ENCODE data around the gene EYA4. TPM values are rescaled to one million over a fixed set of nuclear protein-coding genes. Genes with fewer than 3 reads are reported as not detected.
A peak's percentile ranks its signal among the peaks of the same experiment; 100 is the strongest.

The EYA4 gene
- total RNA-seq, 2 donors from 2014 or later = 0.11 to 0.26 TPM

DNA sequence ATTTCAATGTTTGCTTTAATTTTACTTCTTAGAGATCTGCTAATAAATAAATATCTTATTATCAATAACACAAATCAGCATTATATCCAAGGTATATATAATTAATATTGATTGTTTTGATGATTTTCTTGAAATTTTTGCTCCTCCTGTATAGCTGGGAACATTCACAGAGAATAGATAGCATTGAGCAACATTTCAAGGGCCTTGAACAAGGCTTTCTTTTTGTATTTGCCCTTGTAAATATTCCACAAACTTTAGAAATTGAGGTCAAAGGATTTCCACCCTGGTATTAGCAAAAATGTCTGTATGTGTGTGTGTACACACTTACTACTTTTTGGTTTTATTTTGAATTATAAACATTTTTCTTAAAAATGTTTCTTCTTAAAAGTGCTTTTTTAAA lies 205.6 kb downstream of the EYA4 start:
- Histone ChIP-seq H3K27me3 (ENCODE audit: control insufficient read depth, insufficient read depth, low read length, poor library complexity, severe bottlenecking) (no peaks in the 10 kb centered on the region), H3K4me3 (ENCODE audit: low read length) (no peak overlapping the region), H3K9me3 (ENCODE audit: control insufficient read depth, low read length) (no peaks in the 10 kb centered on the region), H3K9ac (ENCODE audit: extremely low read depth, low read length, poor library complexity, severe bottlenecking) (no peak overlapping the region), H3K27ac (ENCODE audit: low read depth, low read length) (no peak overlapping the region), H3K36me3 (ENCODE audit: control insufficient read depth, insufficient read depth, low read length) (no peaks in the 10 kb centered on the region), H3K4me1 (ENCODE audit: control insufficient read depth, insufficient read depth, low read length) (no peaks in the 10 kb centered on the region)
- Mint-ChIP-seq H3K9me3 (no peaks in the 10 kb centered on the region), H3K4me1 (no peaks in the 10 kb centered on the region), H3K27me3 (ENCODE audit: insufficient read depth) (no peaks in the 10 kb centered on the region), H3K36me3 (ENCODE audit: low read depth) (no peaks in the 10 kb centered on the region), H3K27ac (no peak overlapping the region), H3K4me3 (no peak overlapping the region)
- no peak for DNase-seq
- TF ChIP-seq CTCF (conservative IDR thresholded peaks at IDR 0.05) = no peak

DNA sequence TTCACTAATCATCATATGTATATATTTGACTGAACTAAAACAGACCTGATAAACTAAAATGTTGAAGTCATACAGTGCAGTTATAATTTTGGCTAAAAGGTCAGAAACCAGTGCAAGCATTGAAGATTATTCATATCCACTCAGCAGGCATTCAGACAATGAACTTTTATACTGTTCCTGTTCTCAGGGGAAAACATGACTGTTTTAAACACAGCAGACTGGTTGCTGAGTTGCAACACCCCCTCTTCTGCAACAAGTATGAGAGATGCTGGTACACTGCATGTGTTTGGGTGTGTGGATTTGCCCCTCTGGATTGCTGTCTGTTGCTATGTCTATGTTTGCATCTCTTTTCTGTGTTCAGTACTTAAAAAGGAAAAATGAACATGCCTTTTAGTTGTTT lies 206.8 kb downstream of the EYA4 start:
- TF ChIP-seq CTCF (conservative IDR thresholded peaks at IDR 0.05) = no peak

DNA sequence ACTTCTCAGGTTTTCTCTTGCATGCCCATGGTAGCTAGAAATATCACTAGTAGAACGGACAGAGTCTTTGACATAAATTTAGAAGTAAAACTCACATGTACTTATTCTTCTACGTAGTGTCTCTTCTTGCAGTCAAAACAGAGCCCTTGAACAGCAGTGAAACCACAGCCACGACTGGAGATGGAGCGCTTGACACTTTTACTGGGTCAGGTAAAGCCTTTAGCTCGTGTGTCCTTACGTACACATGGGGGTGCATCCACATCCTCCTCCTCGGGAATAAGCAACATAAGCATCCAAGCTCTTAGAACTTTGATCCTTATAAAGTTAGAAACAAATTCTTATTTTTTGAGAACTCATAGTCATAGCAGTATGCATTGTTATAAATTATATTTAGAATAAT lies 215.3 kb downstream of the EYA4 start:
- 60 to 67% methylated on average over 4 to 7 of the region's 7 CpGs for WGBS, 2 experiments (ENCODE audit: insufficient coverage in 1 of 2, insufficient read length in 1 of 2)
- peak; percentile 54 for DNase-seq
- Mint-ChIP-seq H3K4me1 (peaks cover 20% of the 10 kb centered on the region), H3K27ac (no peak overlapping the region), H3K36me3 (ENCODE audit: low read depth) (no peaks in the 10 kb centered on the region), H3K27me3 (ENCODE audit: insufficient read depth) (no peaks in the 10 kb centered on the region), H3K4me3 (no peak overlapping the region), H3K9me3 (no peaks in the 10 kb centered on the region)
- no peak for TF ChIP-seq CTCF (conservative IDR thresholded peaks at IDR 0.05)
- no peaks in the 10 kb centered on the region for H3K36me3 ChIP-seq (ENCODE audit: control insufficient read depth, insufficient read depth, low read length)
- H3K27ac ChIP-seq (ENCODE audit: low read depth, low read length) = no peak overlapping the region
- H3K9me3 ChIP-seq (ENCODE audit: control insufficient read depth, low read length) = no peaks in the 10 kb centered on the region
- peaks cover 15% of the 10 kb centered on the region for H3K4me1 ChIP-seq (ENCODE audit: control insufficient read depth, insufficient read depth, low read length)
- H3K27me3 ChIP-seq (ENCODE audit: control insufficient read depth, insufficient read depth, low read length, poor library complexity, severe bottlenecking) = no peaks in the 10 kb centered on the region
- H3K4me3 ChIP-seq (ENCODE audit: low read length) = no peak overlapping the region
- H3K9ac ChIP-seq (ENCODE audit: extremely low read depth, low read length, poor library complexity, severe bottlenecking) = no peak overlapping the region

More for the DNA sequence above, 206.8 kb downstream of the EYA4 start:
- no peaks in the 10 kb centered on the region for H3K9me3 ChIP-seq (ENCODE audit: control insufficient read depth, low read length)
- H3K36me3 ChIP-seq (ENCODE audit: control insufficient read depth, insufficient read depth, low read length) = no peaks in the 10 kb centered on the region
- no peaks in the 10 kb centered on the region for H3K4me1 ChIP-seq (ENCODE audit: control insufficient read depth, insufficient read depth, low read length)
- H3K27me3 ChIP-seq (ENCODE audit: control insufficient read depth, insufficient read depth, low read length, poor library complexity, severe bottlenecking) = no peaks in the 10 kb centered on the region
- H3K27ac ChIP-seq (ENCODE audit: low read depth, low read length) = no peak overlapping the region
- no peak overlapping the region for H3K4me3 Mint-ChIP-seq
- no peak overlapping the region for H3K4me3 ChIP-seq (ENCODE audit: low read length)
- H3K9ac ChIP-seq (ENCODE audit: extremely low read depth, low read length, poor library complexity, severe bottlenecking) = no peak overlapping the region
- no peaks in the 10 kb centered on the region for H3K27me3 Mint-ChIP-seq (ENCODE audit: insufficient read depth)
- no peaks in the 10 kb centered on the region for H3K4me1 Mint-ChIP-seq
- no peaks in the 10 kb centered on the region for H3K9me3 Mint-ChIP-seq
- H3K36me3 Mint-ChIP-seq (ENCODE audit: low read depth) = no peaks in the 10 kb centered on the region
- DNase-seq = no peak
- no peak overlapping the region for H3K27ac Mint-ChIP-seq

Measured in endodermal cell (in vitro differentiated cells).